ENCODE data around the gene OLFML2A. TPM values are rescaled to one million over a fixed set of nuclear protein-coding genes. Genes with fewer than 3 reads are reported as not detected.
A peak's percentile ranks its signal among the peaks of the same experiment; 100 is the strongest.

OLFML2A gene
- total and polyA plus RNA-seq, 2 of the 13 experiments (the other 11 are each of a cell fraction or from before 2014, with no cell fraction given): 0.01 to 0.02 TPM

DNA sequence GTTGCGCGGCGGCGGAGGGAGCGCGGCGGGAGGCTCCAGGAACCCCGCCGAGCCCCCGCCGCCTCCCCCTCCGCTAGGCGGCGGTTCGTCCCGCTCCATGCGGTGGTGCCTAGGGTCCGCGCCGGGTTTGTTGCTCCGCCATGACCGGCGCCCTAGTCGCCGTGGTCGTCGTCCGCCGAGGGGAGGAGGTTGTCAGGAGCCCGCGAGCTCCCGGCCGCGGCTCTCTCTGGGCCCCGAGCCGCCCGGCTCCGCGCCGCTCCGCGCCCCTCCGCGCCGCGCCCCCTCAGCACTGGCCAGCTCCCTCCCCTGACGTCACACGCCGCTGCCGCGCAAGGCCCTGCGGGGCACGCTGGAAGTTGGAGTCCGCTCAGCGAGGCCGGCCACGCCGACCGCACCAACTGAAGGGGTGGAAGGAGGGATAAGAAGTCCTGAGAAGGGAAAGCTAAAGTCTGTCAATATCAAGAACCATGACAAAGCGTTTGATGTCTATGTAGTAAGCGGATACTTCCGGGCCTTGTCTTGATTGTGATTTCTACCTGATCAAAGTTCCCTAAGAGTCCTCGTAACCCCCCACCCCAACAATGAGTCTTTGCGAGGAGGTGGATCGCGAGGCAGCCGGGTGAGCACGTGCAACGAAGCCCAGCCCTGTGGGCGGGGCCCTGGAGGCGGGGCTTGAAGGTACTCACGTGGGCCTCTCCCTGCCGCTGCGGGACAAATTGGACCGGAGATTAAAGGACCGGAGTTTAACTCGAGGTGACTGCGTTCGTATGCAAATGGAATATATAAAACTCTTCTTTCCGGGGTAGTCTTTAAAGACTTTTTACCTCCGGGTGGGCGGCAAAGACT, 5.7 kb upstream of the OLFML2A start, which contains the start of gene NR6A1 (continued):
- TF ChIP-seq, protein P1, sequence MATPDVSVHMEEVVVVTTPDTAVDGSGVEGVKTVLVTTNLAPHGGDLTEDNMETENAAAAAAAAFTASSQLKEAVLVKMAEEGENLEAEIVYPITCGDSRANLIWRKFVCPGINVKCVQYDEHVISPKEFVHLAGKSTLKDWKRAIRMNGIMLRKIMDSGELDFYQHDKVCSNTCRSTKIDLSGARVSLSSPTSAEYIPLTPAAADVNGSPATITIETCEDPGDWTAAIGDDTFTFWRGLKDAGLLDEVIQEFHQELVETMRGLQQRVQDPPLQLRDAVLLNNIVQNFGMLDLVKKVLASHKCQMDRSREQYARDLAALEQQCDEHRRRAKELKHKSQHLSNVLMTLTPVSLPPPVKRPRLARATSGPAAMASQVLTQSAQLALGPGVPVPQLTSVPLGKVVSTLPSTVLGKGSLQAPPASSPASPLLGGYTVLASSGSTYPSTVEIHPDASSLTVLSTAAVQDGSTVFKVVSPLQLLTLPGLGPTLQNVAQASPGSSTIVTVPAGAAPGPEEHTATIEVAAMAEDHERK (CRISPR knock-in tag; IDR thresholded peaks at IDR 0.05; ENCODE audit: low read depth): peak; percentile 96
- TF ChIP-seq CREB1 (IDR thresholded peaks at IDR 0.05): peak; percentile 97
- peak; percentile 94 for TF ChIP-seq CREB1 (CRISPR knock-in tag; IDR thresholded peaks at IDR 0.05)
- no peak for TF ChIP-seq HMGA1 (CRISPR knock-in tag; conservative IDR thresholded peaks at IDR 0.05)
- TF ChIP-seq FOSL2 (CRISPR knock-in tag; IDR thresholded peaks at IDR 0.05): peak; percentile 58
- no peak for TF ChIP-seq PBX3 (CRISPR knock-in tag; IDR thresholded peaks at IDR 0.05; ENCODE audit: borderline replicate concordance)
- TF ChIP-seq SUZ12 (IDR thresholded peaks at IDR 0.05; ENCODE audit: low read depth, low read length): peak; percentile 64
- no peak for TF ChIP-seq ZNF737 (CRISPR knock-in tag; IDR thresholded peaks at IDR 0.05; ENCODE audit: borderline replicate concordance)
- TF ChIP-seq HMG20B (CRISPR knock-in tag; conservative IDR thresholded peaks at IDR 0.05): no peak
- no peak for TF ChIP-seq ZNF891 (CRISPR knock-in tag; IDR thresholded peaks at IDR 0.05)
- no peak; the same call in 1 of the 2 replicates for TF ChIP-seq ZSCAN25 (CRISPR knock-in tag; IDR thresholded peaks at IDR 0.05)
- TF ChIP-seq TCF7 (IDR thresholded peaks at IDR 0.05; ENCODE audit: low read depth): no peak
- TF ChIP-seq ZNF713 (CRISPR knock-in tag; IDR thresholded peaks at IDR 0.05): no peak
- TF ChIP-seq, protein P2, sequence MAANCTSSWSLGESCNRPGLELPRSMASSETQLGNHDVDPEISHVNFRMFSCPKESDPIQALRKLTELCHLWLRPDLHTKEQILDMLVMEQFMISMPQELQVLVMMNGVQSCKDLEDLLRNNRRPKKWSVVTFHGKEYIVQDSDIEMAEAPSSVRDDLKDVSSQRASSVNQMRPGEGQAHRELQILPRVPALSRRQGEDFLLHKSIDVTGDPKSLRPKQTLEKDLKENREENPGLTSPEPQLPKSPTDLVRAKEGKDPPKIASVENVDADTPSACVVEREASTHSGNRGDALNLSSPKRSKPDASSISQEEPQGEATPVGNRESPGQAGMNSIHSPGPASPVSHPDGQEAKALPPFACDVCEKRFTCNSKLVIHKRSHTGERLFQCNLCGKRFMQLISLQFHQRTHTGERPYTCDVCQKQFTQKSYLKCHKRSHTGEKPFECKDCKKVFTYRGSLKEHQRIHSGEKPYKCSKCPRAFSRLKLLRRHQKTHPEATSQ (CRISPR knock-in tag; IDR thresholded peaks at IDR 0.05; ENCODE audit: borderline replicate concordance): no peak
- TF ChIP-seq ZNF331 (CRISPR knock-in tag; IDR thresholded peaks at IDR 0.05): peak; percentile 77
- no peak; the same call in 1 of the 2 replicates for TF ChIP-seq THRA (CRISPR knock-in tag; IDR thresholded peaks at IDR 0.05; ENCODE audit: borderline replicate concordance)
- TF ChIP-seq ATF1 (CRISPR knock-in tag; IDR thresholded peaks at IDR 0.05): peak; percentile 89
- peak; percentile 15; the same call in 1 of the 2 replicates for TF ChIP-seq ZNF709 (CRISPR knock-in tag; IDR thresholded peaks at IDR 0.05)
- TF ChIP-seq ZNF724P (CRISPR knock-in tag; IDR thresholded peaks at IDR 0.05; ENCODE audit: borderline replicate concordance): no peak
- TF ChIP-seq IRF9 (CRISPR knock-in tag; IDR thresholded peaks at IDR 0.05; ENCODE audit: borderline replicate concordance): no peak; the same call in none of the 2 replicates
- TF ChIP-seq ZNF775 (CRISPR knock-in tag; IDR thresholded peaks at IDR 0.05; ENCODE audit: borderline replicate concordance): no peak
- no peak for TF ChIP-seq SMAD1 (CRISPR knock-in tag; IDR thresholded peaks at IDR 0.05; ENCODE audit: borderline replicate concordance, low read depth)
- peak; percentile 42 for TF ChIP-seq KDM2A (CRISPR knock-in tag; IDR thresholded peaks at IDR 0.05; ENCODE audit: borderline replicate concordance, low read depth)

Measured in HepG2 (cell line).